KOPT-K1 (cell line): Measurements from ENCODE around the gene AKR1C1.
"Not testable (repeated sequence)": the region's sequence is repeated elsewhere in the genome, so short reads cannot be mapped to it uniquely, and the experiment has no call there.

Source experiments
- H3K27ac ChIP-seq: fragments of 200-600 bp; sonication (generic); 2 replicates; pipeline ENCODE4 v1.5.1; 2016; ENCODE audit warnings: antibody characterized with exemption, mild to moderate bottlenecking, low read depth, low read length; ENCODE audit not compliant: poor library complexity, severe bottlenecking
- H3K36me3 ChIP-seq: fragments of 200-600 bp; sonication (generic); 2 replicates; pipeline ENCODE4 v1.5.1; 2017; ENCODE audit warnings: antibody characterized with exemption, mild to moderate bottlenecking, low read length, moderate library complexity; ENCODE audit not compliant: insufficient read depth
- H3K9me3 ChIP-seq: fragments of 200-600 bp; sonication (generic); 2 replicates; pipeline ENCODE4 v1.5.1; 2017; ENCODE audit warnings: antibody characterized with exemption, low read length, mild to moderate bottlenecking; ENCODE audit not compliant: insufficient read depth, poor library complexity, severe bottlenecking

AKR1C1 gene

DNA sequence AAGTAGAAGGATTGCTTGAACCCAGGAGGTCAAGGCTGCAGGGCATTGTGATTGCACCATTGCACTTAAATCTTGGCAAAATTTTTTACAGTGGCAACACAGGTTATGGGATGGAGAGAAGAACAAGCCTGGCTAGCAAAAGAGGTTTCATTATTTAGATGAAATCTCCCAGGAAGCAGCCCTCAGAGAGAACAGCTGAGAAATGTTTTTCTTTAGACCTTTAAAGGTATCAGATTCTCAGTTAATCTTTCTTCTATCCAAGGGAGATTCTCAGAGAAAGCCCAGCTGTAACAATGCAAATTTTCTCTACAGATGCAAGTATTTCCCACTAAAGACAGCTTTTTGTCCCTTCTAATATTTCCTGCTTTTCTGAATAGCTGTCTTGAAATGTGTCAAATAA, 19.8 kb upstream of the AKR1C1 start:
- H3K27ac ChIP-seq, H3K9me3 ChIP-seq, H3K36me3 ChIP-seq: not testable (repeated sequence)

DNA sequence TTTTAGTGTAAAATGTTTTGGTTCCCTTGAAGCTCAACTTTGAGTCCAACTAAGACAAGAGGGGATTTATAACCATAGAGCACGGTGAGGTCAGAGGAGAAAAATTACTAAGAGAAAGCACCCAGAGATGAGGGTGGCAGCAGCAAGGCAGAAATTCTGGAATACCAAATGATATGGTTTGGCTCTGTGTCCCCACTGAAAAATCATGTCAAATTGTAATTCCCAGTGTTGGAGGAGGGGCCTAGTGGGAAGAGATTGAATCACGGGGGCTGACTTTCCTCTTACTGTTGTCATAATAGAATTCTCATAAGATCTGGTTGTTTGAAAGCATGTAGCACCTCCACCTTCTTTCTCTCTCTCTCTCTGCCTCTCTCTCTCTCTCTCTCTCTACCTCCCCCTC, 19.4 kb upstream of the AKR1C1 start:
- H3K36me3 ChIP-seq: no peaks in the 10 kb centered on the region
- no peaks in the 10 kb centered on the region for H3K9me3 ChIP-seq
- no peak overlapping the region for H3K27ac ChIP-seq

DNA sequence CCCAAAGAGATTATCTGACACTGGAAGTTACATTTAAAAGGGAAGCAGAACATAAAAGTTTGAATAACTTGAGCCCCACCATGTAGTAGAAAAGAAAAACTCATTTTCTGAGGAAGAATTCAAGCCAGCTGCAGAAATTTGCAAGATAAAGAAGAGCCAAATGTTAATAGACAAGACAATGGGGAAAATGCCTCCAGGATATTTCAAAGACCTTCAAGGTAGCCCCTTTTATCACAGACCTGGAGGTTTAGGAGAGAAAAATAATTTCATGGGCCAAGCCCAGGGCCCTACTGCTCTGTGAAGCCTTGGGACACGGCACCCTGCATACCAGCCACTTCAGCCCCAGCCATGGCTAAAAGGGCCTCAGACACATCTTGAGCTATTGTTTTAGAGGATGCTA, 18.4 kb upstream of the AKR1C1 start:
- Histone ChIP-seq H3K27ac (no peak overlapping the region), H3K9me3 (no peaks in the 10 kb centered on the region)

DNA sequence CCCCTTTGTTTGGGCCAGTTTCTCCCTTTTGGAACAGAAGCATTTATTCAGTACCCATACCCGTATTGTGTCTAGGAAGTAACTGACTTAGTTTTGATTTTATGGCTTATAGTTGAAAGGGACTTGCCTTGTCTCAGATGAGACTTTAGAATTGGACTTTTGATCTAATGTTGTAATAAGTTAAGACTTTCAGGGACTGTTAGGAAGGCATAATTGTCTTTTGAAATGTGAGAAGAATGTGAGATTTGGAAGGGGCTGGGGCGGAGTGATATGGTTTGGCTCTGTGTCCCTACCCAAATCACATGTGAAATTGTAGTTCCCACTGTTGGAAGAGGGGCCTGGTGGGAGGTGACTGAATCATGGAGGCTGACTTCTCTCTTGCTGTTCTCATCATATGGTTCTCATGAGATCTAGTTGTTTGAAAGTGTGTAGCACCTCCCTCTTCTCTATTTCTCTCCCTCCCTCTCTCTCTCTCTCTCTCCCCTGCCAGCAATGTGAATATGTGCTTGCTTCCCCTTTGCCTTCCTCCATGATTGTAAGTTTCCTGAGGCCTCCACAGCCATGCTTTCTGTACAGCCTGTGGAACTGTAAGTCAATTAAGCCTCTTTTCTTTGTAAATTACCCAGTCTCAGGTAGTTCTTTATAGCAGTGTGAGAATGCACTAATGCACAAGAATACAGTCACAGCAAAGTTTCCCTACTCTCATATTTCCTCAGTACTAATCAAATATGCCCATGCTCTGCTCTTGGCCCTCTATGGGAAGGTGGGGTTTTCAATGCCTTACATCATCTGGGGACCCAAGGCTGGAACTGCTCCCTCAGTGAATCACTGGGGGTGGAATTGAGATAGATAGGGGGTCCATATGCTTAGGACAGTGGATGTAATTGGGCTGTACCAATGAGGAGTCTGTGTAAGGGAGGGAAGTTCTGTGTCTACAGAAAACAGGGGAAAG, 17.2 kb upstream of the AKR1C1 start:
- Histone ChIP-seq H3K27ac (no peak overlapping the region), H3K9me3 (no peaks in the 10 kb centered on the region), H3K36me3 (no peaks in the 10 kb centered on the region)

More for the DNA sequence above, 18.4 kb upstream of the AKR1C1 start:
- no peaks in the 10 kb centered on the region for H3K36me3 ChIP-seq

DNA sequence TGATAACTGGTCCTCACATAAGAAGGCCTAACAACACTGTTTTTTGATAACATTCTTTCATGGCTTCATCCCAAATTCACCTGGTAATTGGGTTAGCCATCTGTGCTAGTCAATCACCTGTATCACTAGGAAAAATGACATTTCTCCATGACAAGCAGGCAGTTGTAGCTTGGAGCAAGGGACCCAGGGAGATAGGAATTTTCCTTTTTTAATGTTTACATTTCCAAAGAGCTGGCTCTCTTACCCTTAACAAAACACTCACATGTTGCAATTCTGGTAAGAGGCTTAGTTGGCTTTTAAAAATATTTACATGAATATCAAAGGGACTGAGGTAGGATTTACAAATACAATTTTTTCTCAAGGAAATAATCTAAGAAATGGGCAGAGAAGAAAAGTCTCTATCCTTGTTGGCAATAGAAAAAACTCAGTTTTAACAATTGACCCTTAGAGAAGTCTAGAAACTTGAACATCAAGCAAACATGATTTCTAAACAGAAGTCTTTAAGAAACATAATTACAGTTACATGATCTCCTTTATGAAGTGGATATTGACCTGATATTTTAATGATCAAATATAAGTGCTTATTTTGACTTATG, 16.1 kb upstream of the AKR1C1 start:
- no peaks in the 10 kb centered on the region for H3K9me3 ChIP-seq
- H3K36me3 ChIP-seq: no peaks in the 10 kb centered on the region
- no peak overlapping the region for H3K27ac ChIP-seq

DNA sequence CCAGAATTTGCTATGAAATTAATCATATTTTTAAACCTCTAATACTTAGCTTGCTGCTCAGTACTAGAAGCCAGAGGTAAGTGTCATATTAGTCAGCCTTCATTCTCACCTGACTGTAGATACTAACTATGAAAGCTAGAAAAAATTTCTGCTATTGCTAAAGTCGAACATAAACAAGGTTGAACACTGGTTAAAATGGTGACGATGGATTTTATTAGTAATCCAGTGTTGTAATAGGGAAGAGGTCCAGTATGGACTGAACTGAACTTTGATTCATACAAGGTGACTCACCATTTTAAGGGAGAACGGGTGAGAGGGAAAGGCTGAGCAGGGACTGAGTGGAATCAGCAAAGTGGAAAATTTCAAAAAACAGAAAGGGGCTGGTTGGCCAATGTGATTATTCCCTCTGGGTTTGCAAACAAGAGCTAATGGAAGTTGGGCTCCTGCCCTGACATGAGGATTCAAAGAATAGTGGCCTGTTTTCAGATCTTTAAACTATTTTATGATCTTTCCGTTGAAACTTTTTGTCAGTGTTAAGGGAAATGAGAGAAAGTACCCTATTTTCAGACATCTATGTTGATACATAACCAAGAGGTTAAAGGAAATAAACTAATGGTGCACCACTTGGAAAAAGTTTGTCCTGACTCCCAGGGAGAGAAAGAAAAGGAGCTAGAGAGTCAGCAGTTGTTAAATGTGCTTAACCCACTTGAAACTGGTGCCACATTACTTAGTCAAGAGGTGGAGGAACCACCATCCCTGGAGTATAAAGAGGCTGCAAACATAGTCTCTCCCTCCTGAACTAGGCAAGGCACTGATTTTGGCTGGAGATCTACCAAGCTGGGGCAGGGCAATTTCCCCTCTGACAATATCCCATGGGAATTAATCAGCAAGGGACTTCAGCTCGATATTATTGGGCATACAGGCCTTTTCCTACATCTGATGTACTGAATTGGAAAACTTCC, 15.3 kb upstream of the AKR1C1 start:
- Histone ChIP-seq H3K27ac (no peak overlapping the region), H3K9me3 (no peaks in the 10 kb centered on the region), H3K36me3 (no peaks in the 10 kb centered on the region)

DNA sequence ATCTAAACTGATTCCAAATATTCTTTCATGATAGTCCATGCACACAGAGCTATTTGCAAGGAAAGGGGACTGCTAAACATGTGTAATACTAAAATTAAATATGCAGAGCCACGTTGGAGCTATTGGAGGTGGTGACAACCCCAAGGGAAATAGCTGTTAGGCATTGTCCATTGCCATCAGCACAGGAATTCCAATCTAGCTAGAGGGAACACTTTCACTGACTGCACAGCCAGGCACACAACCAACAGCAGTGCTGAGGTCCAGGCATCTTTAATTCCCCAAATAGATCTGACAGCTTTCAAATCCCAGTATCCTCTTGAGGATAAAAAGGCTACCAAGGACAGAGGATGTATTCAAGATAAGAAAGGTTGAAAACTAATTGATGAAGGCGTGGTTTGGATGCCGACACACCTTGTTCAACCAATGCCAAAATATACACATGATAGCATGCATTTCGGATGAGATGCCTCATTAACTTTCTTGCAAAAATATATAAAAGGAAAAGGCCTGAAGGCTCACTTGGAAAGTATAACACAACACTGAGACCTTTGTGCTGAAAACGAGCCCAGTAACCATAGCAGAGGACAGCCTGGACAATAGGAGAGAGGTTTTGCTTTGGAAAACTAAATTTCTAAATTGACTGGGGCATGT, 11.6 kb upstream of the AKR1C1 start:
- H3K27ac ChIP-seq, H3K9me3 ChIP-seq, H3K36me3 ChIP-seq: not testable (repeated sequence)

DNA sequence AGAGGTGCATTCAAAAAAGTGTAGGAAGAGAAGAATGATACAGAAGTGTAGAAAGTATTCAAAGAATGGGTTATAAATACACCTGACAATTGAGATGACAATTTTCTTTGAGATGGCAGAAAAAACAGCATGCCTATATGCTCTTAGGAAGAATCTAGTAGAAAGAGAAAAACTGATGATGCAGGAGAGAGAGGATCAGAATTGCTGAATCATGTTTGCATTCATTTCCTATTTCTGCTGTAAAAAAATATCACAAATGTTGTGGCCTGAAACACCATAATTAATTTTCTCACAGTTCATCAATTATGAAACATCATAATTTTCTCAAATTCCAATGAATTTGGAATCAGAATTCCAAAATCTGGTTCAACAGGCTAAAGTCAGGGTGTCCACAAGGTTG, 9.8 kb upstream of the AKR1C1 start:
- Histone ChIP-seq H3K9me3 (no peaks in the 10 kb centered on the region), H3K36me3 (no peaks in the 10 kb centered on the region), H3K27ac (no peak overlapping the region)

DNA sequence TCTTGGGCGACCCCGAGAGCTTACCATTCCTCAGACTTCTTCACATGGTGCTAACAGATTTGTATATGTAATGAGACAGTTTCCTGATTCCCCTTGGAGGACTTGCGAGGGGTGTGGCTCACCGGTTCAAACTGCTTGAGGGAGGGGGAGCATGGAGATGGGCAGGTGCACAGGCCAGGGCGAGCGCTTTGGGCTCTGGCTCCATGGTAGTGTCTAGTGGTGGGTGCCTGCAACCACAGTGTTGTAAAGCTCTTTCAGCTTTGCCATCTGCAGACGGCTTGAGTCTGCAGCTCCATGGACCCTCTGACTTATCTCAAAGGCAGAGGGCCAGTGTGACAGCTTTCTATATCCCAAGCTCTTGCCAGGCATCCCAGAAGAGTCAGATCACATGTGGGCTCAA, 7.1 kb upstream of the AKR1C1 start:
- H3K27ac ChIP-seq, H3K36me3 ChIP-seq, H3K9me3 ChIP-seq: not testable (repeated sequence)

DNA sequence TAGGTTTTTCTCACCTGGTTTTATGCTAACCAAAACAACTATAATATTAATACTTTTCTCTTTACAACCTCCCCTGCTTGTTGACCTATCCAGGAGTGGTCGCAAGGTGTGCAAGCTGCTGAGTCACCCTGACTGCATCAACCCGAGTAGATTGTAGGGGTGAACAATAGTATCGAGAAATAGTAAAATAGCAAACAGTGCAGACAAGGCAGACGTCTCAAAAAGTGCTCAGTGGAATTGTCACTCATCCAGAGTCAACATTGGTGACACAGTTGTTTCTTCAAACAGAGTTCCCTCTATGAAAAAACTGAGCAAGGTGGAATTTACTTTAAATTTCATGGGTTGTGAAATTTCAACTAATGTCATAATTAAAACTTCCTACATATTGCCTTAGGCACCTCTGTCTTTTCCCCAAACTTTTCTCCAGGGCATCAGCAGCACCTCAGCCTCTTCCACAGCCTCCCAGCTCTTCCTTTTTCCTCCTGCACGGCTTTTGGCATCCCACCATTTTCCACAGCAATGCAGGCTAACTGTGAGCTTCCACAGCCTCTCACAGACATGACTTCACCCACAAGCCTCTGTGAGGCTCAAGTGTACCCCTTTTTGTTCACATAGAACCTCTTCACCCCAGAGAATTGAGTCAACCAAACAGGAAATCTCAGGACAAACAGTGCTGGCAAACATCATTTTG, 6.1 kb upstream of the AKR1C1 start:
- H3K27ac ChIP-seq, H3K9me3 ChIP-seq, H3K36me3 ChIP-seq: not testable (repeated sequence)

DNA sequence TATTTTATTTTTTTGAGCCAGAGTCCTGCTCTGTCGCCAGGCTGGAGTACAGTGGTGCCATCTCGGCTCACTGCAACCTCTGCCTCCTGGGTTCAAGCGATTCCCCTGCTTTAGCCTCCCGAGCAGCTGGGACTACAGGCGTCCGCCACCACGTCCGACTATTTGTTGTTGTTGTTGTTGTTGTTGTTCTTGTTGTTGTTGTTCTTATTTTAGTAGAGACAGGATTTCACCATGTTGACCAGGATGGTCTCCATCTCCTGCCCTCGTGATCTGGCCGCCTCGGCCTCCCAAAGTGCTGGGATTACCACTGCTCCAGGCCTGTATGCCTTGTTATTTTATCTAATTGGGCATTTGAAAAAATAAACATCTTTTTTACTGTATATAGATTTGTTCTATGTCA, 1.7 kb upstream of the AKR1C1 start:
- H3K9me3 ChIP-seq, H3K36me3 ChIP-seq, H3K27ac ChIP-seq: not testable (repeated sequence)

DNA sequence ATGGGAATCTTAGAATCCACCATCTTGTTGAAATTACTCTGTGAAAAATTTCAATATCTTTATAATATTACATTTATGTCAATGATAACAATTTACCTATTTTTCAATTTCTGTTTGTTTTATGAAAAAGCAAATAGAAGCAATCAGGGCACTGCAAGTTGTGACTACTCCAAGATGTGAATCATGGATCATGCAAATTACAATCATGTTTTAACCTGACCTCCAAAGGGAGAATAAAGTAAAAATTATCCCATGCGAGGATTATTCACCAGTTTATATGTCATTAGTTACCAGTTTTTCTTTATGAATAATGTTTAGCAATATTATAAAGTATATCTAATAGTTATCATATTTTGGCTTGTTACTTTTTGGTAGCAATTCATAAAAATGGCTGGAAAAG, 907 bp upstream of the AKR1C1 start:
- not testable (repeated sequence) for H3K36me3 ChIP-seq, H3K9me3 ChIP-seq, H3K27ac ChIP-seq

DNA sequence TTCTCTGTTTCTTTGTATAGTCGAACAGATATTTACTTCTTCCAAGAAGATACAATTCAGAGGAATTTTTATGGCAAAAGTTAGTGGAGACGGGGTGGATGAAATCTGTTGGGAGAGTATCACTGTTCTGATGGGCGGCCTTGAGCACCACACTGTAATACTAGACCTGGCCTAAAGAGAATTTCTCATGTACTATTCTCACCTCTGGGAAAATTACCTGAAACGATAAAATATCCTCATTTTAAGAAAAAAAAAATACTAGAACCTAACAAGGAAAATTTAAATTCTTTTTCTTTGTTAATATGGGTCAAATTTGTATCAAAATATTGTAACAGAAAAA, 570 bp downstream of the AKR1C1 start:
- not testable (repeated sequence) for H3K27ac ChIP-seq, H3K36me3 ChIP-seq

DNA sequence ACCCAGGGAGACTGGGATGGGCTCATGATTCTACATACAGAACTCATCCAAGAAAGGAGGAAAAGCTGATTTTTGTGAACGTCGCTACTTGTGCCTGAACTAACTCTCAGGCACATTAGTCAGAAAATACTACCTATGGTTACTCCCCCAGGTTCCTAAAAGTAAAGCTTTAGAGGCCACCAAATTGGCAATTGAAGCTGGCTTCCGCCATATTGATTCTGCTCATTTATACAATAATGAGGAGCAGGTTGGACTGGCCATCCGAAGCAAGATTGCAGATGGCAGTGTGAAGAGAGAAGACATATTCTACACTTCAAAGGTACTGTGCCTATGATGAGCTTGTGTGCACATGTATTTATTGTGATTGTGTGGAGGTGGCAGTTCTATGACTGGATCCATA, 2.5 kb downstream of the AKR1C1 start:
- not testable (repeated sequence) for H3K36me3 ChIP-seq, H3K9me3 ChIP-seq, H3K27ac ChIP-seq

More for the DNA sequence above, 570 bp downstream of the AKR1C1 start:
- H3K9me3 ChIP-seq: not testable (repeated sequence)
